ENCODE data around the gene OR1M1.

The OR1M1 gene

DNA sequence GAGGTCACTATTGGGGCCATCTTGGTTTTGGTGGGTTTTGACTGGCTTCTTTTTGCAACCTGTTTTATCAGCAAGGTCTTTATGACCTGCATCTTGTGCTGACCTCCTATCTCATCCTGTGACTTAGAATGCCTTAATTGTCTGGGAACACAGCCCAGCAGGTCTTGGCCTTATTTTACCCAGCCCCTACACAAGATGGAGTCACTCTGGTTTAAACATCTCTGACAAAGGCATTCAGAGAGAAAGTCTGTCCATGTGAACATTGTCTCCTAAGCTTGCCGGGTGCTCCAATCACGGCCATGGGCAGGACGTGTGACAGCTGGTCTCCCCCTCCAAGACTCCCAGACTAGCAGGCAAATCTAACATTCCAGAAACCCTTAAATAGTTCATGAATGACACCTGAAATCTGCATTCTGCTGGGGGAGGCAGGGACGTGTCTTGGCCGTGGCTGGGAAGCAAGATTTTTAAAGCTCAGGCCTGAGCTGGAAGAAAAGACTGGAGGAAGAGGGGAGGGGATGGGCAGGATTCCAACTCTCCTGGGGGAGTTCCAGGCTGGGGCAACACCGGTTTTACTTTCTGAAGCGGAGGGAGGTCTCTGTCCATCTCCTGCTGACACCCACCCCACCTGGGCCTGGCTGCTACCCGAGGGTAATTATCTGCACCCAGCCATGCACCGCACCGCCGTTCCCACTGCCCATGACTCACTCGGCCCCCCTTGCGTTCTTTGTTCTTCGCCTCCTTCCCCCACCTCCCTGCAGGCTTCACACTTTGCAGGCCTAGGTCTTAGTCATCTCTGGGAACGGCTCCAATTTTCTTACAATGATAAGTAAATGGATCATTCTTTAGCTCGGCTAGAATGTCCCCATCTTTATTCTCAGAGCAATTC, 11.6 kb upstream of the OR1M1 start:
- DNase-seq, result peak; percentile 12

GRCh38 chr19:9076901-9077300, 10.0 kb upstream of the OR1M1 start:
- DNase-seq, result no peak

- no peak for DNase-seq
These were observed 8.2 kb upstream of the OR1M1 start for GRCh38 chr19:9078651-9079050.

- no peak for DNase-seq
These were observed 20.5 kb downstream of the OR1M1 start, which contains the start of gene OR7G2 for GRCh38 chr19:9107375-9107774. OR7G2 (minus strand) TSS chr19:9107475; CDS start chr19:9103243, 4,232 bp downstream.

DNA sequence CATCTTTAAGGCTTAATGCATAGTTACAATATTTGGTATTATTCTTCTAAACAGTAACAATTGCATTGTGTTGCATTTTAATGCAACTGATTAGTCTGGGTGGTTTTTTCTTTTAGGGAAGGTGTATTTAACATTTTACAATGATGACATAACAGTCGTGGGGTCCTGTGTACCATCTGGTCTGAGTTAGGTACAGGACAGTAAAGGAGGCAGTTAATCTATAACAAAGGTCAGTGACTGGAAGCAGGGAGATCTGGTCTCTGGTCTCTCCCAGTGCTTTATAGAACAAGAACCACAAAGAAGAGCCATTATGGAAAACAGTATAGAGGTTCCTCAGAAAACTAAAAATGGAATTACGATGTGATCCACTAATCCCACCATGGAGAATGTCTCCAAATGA, 23.1 kb downstream of the OR1M1 start:
- no peak for DNase-seq

- no peak for DNase-seq
These were observed 28.5 kb downstream of the OR1M1 start, which contains the start of gene OR7G1 for GRCh38 chr19:9115307-9115813. OR7G1 (minus strand) TSS chr19:9115763; CDS start chr19:9115763, 0 bp downstream.

GRCh38 chr19:9116547-9116946, 29.7 kb downstream of the OR1M1 start:
- DNase-seq, result no peak

GRCh38 chr19:9126900-9127405, 40.1 kb downstream of the OR1M1 start, which contains the start of gene OR7G3:
OR7G3 (minus strand) TSS chr19:9126950; CDS start chr19:9126950, 0 bp downstream.
- DNase-seq, result no peak

- no peak for DNase-seq
These were observed 41.3 kb downstream of the OR1M1 start for GRCh38 chr19:9128171-9128570.

GRCh38 chr19:9130965-9131364, 44.1 kb downstream of the OR1M1 start:
- DNase-seq, result no peak

DNA sequence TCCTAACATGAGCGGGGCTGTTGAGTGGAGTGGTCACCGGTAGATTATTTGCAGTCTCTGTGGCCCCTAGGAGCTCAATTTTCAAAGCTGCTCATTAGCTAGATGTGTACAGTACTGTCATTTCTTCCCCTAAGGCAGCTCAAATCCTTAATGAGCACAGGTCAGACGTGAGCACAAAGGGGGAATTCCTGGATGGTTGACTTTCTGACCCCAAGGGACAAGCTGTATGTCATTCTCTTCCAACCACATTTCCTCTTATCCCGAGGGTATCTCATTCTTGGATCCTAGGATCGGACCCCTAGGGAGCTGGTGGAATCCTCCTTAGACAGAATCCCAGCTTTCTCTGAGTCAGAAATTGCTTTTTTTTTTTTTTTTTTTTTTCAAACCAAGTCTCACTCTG, 45.6 kb downstream of the OR1M1 start:
- no peak for DNase-seq

- peak; percentile 48 for DNase-seq
These were observed 52.8 kb downstream of the OR1M1 start for GRCh38 chr19:9139609-9140158.

DNA sequence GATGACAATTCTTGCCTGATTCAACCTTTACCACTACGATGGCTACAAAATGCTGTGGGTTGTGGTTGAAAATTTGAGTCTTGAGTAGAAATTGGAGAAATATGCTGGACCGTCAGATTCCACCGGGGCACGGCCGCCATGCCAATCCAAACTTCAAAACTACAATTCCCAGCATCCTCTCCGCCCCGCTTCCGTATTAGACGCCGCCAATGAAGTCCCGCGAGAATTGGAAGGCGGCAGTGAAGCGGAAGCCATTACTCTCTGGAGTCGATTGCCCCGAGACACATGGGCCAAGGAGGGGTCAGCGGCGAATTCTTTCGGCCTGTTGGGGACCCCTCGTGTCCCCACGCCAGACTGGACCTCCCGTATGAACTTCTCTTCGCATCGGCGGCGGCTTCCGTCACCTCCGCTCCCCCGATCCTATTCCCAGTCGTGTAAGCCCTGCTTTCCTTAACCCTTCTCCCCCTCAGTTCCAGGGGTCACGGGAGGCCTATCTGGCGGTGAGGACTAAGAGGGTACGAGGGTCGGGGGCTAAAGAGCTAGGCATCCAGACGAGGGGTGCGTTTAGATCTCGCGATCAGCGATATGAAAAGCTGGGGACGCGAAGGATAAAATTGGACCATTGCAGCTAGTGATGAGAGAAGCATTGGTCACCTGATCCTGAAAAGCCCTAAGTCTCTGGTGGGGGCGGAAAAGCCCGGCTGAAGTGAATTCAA, 53.5 kb downstream of the OR1M1 start, which contains the start of gene ZNF317:
ZNF317 (plus strand) TSS at position 239 of the 716 bp plus-strand sequence. CDS start 15,620 bp downstream, outside the sequence.
- DNase-seq, result peak; percentile 90

DNA sequence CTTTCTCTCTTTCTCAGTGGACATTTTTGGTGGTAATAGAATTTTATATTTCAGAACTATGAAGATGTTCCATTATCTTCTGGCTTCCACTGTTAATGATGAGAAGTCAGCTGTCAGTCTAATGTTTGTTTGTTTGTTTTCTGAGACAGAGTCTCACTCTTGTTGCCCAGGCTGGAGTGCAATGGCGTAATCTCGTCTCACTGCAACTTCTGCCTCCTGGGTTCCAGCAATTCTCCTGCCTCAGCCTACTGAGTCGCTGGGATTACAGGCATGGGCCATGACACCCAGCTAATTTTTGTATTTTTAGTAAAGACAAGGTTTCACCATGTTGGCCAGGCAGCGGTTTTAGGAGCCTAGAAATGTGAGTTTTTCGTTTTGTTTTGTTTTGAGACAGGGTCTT, 58.1 kb downstream of the OR1M1 start:
- no peak for DNase-seq
